ENCODE measurements around the gene THRA. TPM values are rescaled to one million over a fixed set of nuclear protein-coding genes. Genes with fewer than 3 reads are reported as not detected.

The THRA gene, protein sequence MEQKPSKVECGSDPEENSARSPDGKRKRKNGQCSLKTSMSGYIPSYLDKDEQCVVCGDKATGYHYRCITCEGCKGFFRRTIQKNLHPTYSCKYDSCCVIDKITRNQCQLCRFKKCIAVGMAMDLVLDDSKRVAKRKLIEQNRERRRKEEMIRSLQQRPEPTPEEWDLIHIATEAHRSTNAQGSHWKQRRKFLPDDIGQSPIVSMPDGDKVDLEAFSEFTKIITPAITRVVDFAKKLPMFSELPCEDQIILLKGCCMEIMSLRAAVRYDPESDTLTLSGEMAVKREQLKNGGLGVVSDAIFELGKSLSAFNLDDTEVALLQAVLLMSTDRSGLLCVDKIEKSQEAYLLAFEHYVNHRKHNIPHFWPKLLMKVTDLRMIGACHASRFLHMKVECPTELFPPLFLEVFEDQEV
- 10 to 100 TPM; 22.4 to 67.5 (median 43.4) TPM for polyA plus RNA-seq
- long read RNA-seq, donor 1 = 0 reads
- long read RNA-seq, donor 2, partial matches to known transcripts = 0 of 2 reads
- long read RNA-seq, donor 2, other reads (novel, unspliced or antisense) = 0 of 2 reads
- long read RNA-seq, donor 3, full-length matches to known transcripts = 4 of 9 reads
- long read RNA-seq, donor 3, partial matches to known transcripts = 5 of 9 reads
- long read RNA-seq, donor 3, other reads (novel, unspliced or antisense) = 0 of 9 reads
- long read RNA-seq, donor 4, full-length matches to known transcripts = 1 of 1 reads
- long read RNA-seq, donor 4, partial matches to known transcripts = 0 of 1 reads
- long read RNA-seq, donor 4, other reads (novel, unspliced or antisense) = 0 of 1 reads
- long read RNA-seq, donor 5, partial matches to known transcripts = 11 of 11 reads
- long read RNA-seq, donor 5, other reads (novel, unspliced or antisense) = 0 of 11 reads
- long read RNA-seq, donor 6, full-length matches to known transcripts = 6 of 6 reads
- long read RNA-seq, donor 6, partial matches to known transcripts = 0 of 6 reads
- long read RNA-seq, donor 6, other reads (novel, unspliced or antisense) = 0 of 6 reads
- long read RNA-seq, donor 7, full-length matches to known transcripts = 15 of 60 reads
- long read RNA-seq, donor 7, partial matches to known transcripts = 31 of 60 reads
- long read RNA-seq, donor 7, other reads (novel, unspliced or antisense) = 14 of 60 reads
- long read RNA-seq, donor 8, partial matches to known transcripts = 5 of 5 reads
- long read RNA-seq, donor 8, other reads (novel, unspliced or antisense) = 0 of 5 reads
- long read RNA-seq, donor 9, full-length matches to known transcripts = 1 of 1 reads
- long read RNA-seq, donor 9, partial matches to known transcripts = 0 of 1 reads
- long read RNA-seq, donor 9, other reads (novel, unspliced or antisense) = 0 of 1 reads
- long read RNA-seq, donor 10, full-length matches to known transcripts = 14 of 19 reads
- long read RNA-seq, donor 10, partial matches to known transcripts = 5 of 19 reads
- long read RNA-seq, donor 10, other reads (novel, unspliced or antisense) = 0 of 19 reads

DNA sequence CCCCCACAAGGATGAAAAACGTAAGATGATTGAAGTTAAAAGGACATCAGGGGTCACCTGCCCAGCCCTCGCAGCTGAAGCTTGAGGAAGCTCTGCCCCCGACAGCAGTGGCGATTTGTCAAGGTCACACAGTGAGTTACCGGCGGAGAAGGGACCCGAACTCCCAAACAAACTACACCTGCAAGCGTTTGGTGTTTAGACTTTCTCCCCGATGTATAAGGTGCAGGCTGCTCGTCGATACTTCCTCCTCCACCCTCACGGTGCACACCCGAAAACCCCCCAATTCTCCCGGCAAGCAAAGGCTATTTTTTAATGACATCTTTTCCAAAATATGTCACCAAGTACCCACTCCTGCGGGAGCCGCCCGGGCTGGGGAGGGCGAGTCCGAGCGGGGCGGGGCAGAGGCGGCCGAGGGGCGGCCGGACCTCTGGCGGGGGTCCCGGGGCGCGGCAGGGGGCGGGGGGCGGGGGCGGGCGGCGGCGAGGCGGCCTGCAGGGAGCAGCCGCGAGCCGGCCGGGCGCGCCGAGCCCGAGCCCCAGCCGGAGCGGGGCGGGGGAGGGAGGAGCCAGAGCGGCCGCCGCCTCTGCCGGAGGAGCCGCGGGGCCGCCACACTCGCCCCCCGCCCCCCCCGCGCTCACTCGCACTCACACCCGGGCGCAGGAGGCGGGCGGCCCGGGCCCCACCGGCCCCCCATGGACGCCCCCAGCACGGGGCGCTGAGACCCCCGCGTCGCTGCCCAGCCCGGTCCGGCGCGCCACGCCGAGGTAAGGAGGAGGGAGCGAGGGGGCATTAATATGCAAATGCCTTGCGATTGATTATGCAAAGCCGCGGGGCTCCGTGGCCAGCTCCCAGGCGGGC is at the start of gene THRA:
Gene THRA (plus strand): TSS at position 637 of the 858 bp plus-strand sequence. CDS start 11,524 bp downstream, outside the sequence.
- peaks cover 4 to 51% (median 4%) of the 10 kb centered on the region in 3 donors for H3K4me1 ChIP-seq (ENCODE audit: control insufficient read depth in 3 of 3, insufficient read depth in 2 of 3, low read depth in 1 of 3, low read length in 2 of 3)
- H3K4me3 ChIP-seq (ENCODE audit: low read depth in 1 of 3, low read length in 3 of 3) = peak within 1 kb of the TSS; percentile 79 to 93 (median 90)
- FAIRE-seq = no peak
- DNase-seq = peak; percentile 74 to 86
- no peaks in the 10 kb centered on the region for H3K9me3 ChIP-seq (ENCODE audit: control insufficient read depth in 2 of 2, insufficient read depth in 1 of 2, low read depth in 1 of 2, low read length in 1 of 2)
- 0 to 1% (median 0%) methylated on average over 29 to 83 of the region's 83 CpGs for WGBS, 3 donors
- H3K36me3 ChIP-seq (ENCODE audit: control insufficient read depth in 3 of 3, insufficient read depth in 2 of 3, low read depth in 1 of 3, low read length in 3 of 3) = peaks cover 0 to 25% (median 0%) of the 10 kb centered on the region in 3 donors
- no peaks in the 10 kb centered on the region for H3K27me3 ChIP-seq (ENCODE audit: control insufficient read depth in 3 of 3, insufficient read depth in 3 of 3, low read length in 3 of 3)
- H3K27ac ChIP-seq (ENCODE audit: low read depth in 1 of 3, low read length in 2 of 3) = peak within 1 kb of the TSS; percentile 91 to 99 (median 92)

DNA sequence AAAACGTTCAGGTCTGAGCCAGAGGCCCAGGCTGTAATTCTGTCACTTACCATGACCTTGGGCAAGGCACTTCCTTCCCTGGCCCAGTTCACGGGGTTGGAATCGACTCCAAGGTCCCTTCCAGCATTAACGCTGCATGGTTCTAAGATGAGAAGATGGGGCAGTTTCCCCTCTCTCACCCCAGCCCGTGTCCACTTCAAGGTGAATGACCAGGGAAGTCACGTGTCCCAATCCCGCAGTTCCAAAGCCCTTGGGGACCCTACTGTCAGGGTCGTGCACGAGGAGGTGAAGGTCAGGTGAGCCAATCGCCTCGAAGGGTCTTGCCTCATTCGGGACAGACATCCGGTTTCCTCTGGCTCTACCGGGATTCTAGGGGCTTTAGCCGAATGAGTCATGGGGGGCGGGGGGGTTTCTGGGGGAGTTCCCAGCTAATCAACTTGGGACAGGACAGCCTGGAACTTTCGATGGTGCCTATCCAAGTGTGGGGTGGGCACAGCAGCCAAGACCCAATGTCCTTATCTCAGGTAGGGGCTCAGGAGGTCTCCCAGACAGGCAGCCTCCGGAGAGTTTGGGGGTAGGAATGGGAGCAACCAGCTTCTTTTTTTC is 48.3 kb upstream of the THRA start:
- FAIRE-seq = no peak
- H3K27me3 ChIP-seq (ENCODE audit: control insufficient read depth in 3 of 3, insufficient read depth in 3 of 3, low read length in 3 of 3) = no peaks in the 10 kb centered on the region
- no peaks in the 10 kb centered on the region for H3K9me3 ChIP-seq (ENCODE audit: control insufficient read depth in 2 of 2, insufficient read depth in 1 of 2, low read depth in 1 of 2, low read length in 1 of 2)
- WGBS, 3 donors = 12 to 43% (median 28%) methylated on average over 18 of the region's 18 CpGs
- peaks cover 2 to 25% (median 2%) of the 10 kb centered on the region in 3 donors for H3K36me3 ChIP-seq (ENCODE audit: control insufficient read depth in 3 of 3, insufficient read depth in 2 of 3, low read depth in 1 of 3, low read length in 3 of 3)
- H3K4me1 ChIP-seq (ENCODE audit: control insufficient read depth in 3 of 3, insufficient read depth in 2 of 3, low read depth in 1 of 3, low read length in 2 of 3) = peaks cover 0 to 16% (median 0%) of the 10 kb centered on the region in 3 donors
- H3K4me3 ChIP-seq (ENCODE audit: low read depth in 1 of 3, low read length in 3 of 3) = no peak overlapping the region
- DNase-seq = peak in 1 of 2 donors; percentile 40
- peak overlapping the region in 1 of 3 donors; percentile 7 for H3K27ac ChIP-seq (ENCODE audit: low read depth in 1 of 3, low read length in 2 of 3)

DNA sequence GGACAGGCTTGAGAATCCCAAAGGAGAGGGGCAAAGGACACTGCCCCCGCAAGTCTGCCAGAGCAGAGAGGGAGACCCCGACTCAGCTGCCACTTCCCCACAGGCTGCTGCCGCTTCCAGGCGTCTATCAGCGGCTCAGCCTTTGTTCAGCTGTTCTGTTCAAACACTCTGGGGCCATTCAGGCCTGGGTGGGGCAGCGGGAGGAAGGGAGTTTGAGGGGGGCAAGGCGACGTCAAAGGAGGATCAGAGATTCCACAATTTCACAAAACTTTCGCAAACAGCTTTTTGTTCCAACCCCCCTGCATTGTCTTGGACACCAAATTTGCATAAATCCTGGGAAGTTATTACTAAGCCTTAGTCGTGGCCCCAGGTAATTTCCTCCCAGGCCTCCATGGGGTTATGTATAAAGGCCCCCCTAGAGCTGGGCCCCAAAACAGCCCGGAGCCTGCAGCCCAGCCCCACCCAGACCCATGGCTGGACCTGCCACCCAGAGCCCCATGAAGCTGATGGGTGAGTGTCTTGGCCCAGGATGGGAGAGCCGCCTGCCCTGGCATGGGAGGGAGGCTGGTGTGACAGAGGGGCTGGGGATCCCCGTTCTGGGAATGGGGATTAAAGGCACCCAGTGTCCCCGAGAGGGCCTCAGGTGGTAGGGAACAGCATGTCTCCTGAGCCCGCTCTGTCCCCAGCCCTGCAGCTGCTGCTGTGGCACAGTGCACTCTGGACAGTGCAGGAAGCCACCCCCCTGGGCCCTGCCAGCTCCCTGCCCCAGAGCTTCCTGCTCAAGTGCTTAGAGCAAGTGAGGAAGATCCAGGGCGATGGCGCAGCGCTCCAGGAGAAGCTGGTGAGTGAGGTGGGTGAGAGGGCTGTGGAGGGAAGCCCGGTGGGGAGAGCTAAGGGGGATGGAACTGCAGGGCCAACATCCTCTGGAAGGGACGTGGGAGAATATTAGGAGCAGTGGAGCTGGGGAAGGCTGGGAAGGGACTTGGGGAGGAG is 47.5 kb upstream of the THRA start, which contains the start of gene CSF3:
Gene CSF3 (plus strand): TSS at position 436 of the 993 bp plus-strand sequence. CDS start 35 bp downstream, at position 471.
- FAIRE-seq (no peak), DNase-seq (peak; percentile 54 to 59)
- no peaks in the 10 kb centered on the region for H3K9me3 ChIP-seq (ENCODE audit: control insufficient read depth in 2 of 2, insufficient read depth in 1 of 2, low read depth in 1 of 2, low read length in 1 of 2)
- peaks cover 6 to 33% (median 7%) of the 10 kb centered on the region in 3 donors for H3K36me3 ChIP-seq (ENCODE audit: control insufficient read depth in 3 of 3, insufficient read depth in 2 of 3, low read depth in 1 of 3, low read length in 3 of 3)
- 11 to 47% (median 28%) methylated on average over 19 to 20 of the region's 20 CpGs for WGBS, 3 donors
- peaks cover 0 to 16% (median 0%) of the 10 kb centered on the region in 3 donors for H3K4me1 ChIP-seq (ENCODE audit: control insufficient read depth in 3 of 3, insufficient read depth in 2 of 3, low read depth in 1 of 3, low read length in 2 of 3)
- H3K4me3 ChIP-seq (ENCODE audit: low read depth in 1 of 3, low read length in 3 of 3) = no peak within 1 kb of the TSS
- no peaks in the 10 kb centered on the region for H3K27me3 ChIP-seq (ENCODE audit: control insufficient read depth in 3 of 3, insufficient read depth in 3 of 3, low read length in 3 of 3)
- H3K27ac ChIP-seq (ENCODE audit: low read depth in 1 of 3, low read length in 2 of 3) = peak within 1 kb of the TSS in 1 of 3 donors; percentile 7

DNA sequence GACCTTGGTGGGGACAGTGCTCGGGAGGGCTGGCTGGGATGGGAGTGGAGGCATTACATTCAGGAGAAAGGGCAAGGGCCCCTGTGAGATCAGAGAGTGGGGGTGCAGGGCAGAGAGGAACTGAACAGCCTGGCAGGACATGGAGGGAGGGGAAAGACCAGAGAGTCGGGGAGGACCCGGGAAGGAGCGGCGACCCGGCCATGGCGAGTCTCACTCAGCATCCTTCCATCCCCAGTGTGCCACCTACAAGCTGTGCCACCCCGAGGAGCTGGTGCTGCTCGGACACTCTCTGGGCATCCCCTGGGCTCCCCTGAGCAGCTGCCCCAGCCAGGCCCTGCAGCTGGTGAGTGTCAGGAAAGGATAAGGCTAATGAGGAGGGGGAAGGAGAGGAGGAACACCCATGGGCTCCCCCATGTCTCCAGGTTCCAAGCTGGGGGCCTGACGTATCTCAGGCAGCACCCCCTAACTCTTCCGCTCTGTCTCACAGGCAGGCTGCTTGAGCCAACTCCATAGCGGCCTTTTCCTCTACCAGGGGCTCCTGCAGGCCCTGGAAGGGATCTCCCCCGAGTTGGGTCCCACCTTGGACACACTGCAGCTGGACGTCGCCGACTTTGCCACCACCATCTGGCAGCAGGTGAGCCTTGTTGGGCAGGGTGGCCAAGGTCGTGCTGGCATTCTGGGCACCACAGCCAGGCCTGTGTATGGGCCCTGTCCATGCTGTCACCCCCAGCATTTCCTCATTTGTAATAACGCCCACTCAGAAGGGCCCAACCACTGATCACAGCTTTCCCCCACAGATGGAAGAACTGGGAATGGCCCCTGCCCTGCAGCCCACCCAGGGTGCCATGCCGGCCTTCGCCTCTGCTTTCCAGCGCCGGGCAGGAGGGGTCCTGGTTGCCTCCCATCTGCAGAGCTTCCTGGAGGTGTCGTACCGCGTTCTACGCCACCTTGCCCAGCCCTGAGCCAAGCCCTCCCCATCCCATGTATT is 46.5 kb upstream of the THRA start:
- FAIRE-seq (no peak), DNase-seq (no peak)

DNA sequence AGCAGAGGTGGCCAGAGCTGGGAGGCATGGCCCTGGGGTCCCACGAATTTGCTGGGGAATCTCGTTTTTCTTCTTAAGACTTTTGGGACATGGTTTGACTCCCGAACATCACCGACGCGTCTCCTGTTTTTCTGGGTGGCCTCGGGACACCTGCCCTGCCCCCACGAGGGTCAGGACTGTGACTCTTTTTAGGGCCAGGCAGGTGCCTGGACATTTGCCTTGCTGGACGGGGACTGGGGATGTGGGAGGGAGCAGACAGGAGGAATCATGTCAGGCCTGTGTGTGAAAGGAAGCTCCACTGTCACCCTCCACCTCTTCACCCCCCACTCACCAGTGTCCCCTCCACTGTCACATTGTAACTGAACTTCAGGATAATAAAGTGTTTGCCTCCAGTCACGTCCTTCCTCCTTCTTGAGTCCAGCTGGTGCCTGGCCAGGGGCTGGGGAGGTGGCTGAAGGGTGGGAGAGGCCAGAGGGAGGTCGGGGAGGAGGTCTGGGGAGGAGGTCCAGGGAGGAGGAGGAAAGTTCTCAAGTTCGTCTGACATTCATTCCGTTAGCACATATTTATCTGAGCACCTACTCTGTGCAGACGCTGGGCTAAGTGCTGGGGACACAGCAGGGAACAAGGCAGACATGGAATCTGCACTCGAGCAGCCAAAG is 45.2 kb upstream of the THRA start:
- peaks cover 6 to 56% (median 20%) of the 10 kb centered on the region in 3 donors for H3K36me3 ChIP-seq (ENCODE audit: control insufficient read depth in 3 of 3, insufficient read depth in 2 of 3, low read depth in 1 of 3, low read length in 3 of 3)
- no peak overlapping the region for H3K4me3 ChIP-seq (ENCODE audit: low read depth in 1 of 3, low read length in 3 of 3)
- H3K4me1 ChIP-seq (ENCODE audit: control insufficient read depth in 3 of 3, insufficient read depth in 2 of 3, low read depth in 1 of 3, low read length in 2 of 3) = peaks cover 0 to 16% (median 0%) of the 10 kb centered on the region in 3 donors
- no peaks in the 10 kb centered on the region for H3K27me3 ChIP-seq (ENCODE audit: control insufficient read depth in 3 of 3, insufficient read depth in 3 of 3, low read length in 3 of 3)
- H3K27ac ChIP-seq (ENCODE audit: low read depth in 1 of 3, low read length in 2 of 3) = peak overlapping the region in 1 of 3 donors; percentile 26
- FAIRE-seq (no peak), DNase-seq (no peak)
- 56 to 59% (median 58%) methylated on average over 15 of the region's 15 CpGs for WGBS, 3 donors
- H3K9me3 ChIP-seq (ENCODE audit: control insufficient read depth in 2 of 2, insufficient read depth in 1 of 2, low read depth in 1 of 2, low read length in 1 of 2) = no peaks in the 10 kb centered on the region

More for the DNA sequence above, 46.5 kb upstream of the THRA start:
- Histone ChIP-seq H3K9me3 (ENCODE audit: control insufficient read depth in 2 of 2, insufficient read depth in 1 of 2, low read depth in 1 of 2, low read length in 1 of 2) (no peaks in the 10 kb centered on the region), H3K36me3 (ENCODE audit: control insufficient read depth in 3 of 3, insufficient read depth in 2 of 3, low read depth in 1 of 3, low read length in 3 of 3) (peaks cover 6 to 43% (median 8%) of the 10 kb centered on the region in 3 donors), H3K27ac (ENCODE audit: low read depth in 1 of 3, low read length in 2 of 3) (no peak overlapping the region), H3K4me3 (ENCODE audit: low read depth in 1 of 3, low read length in 3 of 3) (no peak overlapping the region), H3K27me3 (ENCODE audit: control insufficient read depth in 3 of 3, insufficient read depth in 3 of 3, low read length in 3 of 3) (no peaks in the 10 kb centered on the region), H3K4me1 (ENCODE audit: control insufficient read depth in 3 of 3, insufficient read depth in 2 of 3, low read depth in 1 of 3, low read length in 2 of 3) (peaks cover 0 to 16% (median 0%) of the 10 kb centered on the region in 3 donors)
- 80 to 84% (median 82%) methylated on average over 22 to 26 of the region's 26 CpGs for WGBS, 3 donors
